H1 (cell line): ENCODE data around the gene ROPN1. TPM values are rescaled to one million over a fixed set of nuclear protein-coding genes. Genes with fewer than 3 reads are reported as not detected.

Experiments used
- JUN ChIP-seq: IDR thresholded peaks from 2 replicates; pipeline ENCODE4 v1.6.1; 2011; ENCODE audit warnings: low read depth, mild to moderate bottlenecking, improper control_type of control experiment, low read length
- polyA plus RNA-seq, 7 experiments: library from polyadenylated mRNA; depleted of rRNA in 3 of 7; stranded (reverse) in 5 of 7; unstranded in 2 of 7; fragments of >200 nt in 5 of 7; fragments of 200-250 nt in 2 of 7; gene quantifications; 1 replicate in 5 of 7; 2 replicates in 1 of 7; 4 replicates in 1 of 7; pipeline versions ENCODE4 v1.2.1 to v1.2.3, GENCODE V29; 2011 to 2013; ENCODE audit warnings: missing spikeins in 2 of 7, mixed read lengths in 2 of 7
- total RNA-seq: library from RNA; stranded (reverse); fragmentation: NEBNext Ultra II Directional; extraction: Animal tissue kit (Norgen Biotek cat#: 25700); gene quantifications from 2 replicates; pipeline ENCODE4 v1.2.1, GENCODE V29; 2021
- TF ChIP-seq, protein P1 (sequence below): fragments of 300-600 bp; sonication (generic); IDR thresholded peaks from 2 replicates; pipeline ENCODE4 v1.7.1; 2012; ENCODE audit warnings: low read length, moderate library complexity, mild to moderate bottlenecking, inconsistent platforms; ENCODE audit not compliant: insufficient replicate concordance
- TF ChIP-seq, protein P2 (sequence below): IDR thresholded peaks from 2 replicates; pipeline ENCODE4 v1.6.1; 2012; ENCODE audit warnings: inconsistent platforms

ROPN1 gene
- total and polyA plus RNA-seq, 2 of the 8 experiments (the other 6 are each of a cell fraction or from before 2014, with no cell fraction given), result 0.03 TPM; not detected in 1

DNA sequence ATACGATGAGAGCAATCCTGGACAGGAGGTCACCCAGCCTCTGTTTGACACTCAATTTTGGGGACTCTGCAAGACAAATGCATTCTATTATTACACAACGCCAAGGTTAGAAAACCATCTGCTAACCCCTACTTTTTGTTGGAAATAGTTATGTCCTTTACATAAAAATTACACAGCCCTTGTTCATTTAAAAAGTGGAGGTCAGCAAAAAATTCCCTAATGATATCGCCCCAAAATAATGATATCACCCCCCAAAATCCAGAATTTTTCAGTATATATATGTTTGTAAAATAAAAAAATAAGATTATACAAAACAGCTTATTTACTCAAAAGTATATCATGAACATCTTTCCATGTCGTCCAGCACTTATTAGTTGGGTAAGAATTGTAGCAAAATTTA lies 11.4 kb downstream of the ROPN1 start (continued):
- TF ChIP-seq, protein P1, sequence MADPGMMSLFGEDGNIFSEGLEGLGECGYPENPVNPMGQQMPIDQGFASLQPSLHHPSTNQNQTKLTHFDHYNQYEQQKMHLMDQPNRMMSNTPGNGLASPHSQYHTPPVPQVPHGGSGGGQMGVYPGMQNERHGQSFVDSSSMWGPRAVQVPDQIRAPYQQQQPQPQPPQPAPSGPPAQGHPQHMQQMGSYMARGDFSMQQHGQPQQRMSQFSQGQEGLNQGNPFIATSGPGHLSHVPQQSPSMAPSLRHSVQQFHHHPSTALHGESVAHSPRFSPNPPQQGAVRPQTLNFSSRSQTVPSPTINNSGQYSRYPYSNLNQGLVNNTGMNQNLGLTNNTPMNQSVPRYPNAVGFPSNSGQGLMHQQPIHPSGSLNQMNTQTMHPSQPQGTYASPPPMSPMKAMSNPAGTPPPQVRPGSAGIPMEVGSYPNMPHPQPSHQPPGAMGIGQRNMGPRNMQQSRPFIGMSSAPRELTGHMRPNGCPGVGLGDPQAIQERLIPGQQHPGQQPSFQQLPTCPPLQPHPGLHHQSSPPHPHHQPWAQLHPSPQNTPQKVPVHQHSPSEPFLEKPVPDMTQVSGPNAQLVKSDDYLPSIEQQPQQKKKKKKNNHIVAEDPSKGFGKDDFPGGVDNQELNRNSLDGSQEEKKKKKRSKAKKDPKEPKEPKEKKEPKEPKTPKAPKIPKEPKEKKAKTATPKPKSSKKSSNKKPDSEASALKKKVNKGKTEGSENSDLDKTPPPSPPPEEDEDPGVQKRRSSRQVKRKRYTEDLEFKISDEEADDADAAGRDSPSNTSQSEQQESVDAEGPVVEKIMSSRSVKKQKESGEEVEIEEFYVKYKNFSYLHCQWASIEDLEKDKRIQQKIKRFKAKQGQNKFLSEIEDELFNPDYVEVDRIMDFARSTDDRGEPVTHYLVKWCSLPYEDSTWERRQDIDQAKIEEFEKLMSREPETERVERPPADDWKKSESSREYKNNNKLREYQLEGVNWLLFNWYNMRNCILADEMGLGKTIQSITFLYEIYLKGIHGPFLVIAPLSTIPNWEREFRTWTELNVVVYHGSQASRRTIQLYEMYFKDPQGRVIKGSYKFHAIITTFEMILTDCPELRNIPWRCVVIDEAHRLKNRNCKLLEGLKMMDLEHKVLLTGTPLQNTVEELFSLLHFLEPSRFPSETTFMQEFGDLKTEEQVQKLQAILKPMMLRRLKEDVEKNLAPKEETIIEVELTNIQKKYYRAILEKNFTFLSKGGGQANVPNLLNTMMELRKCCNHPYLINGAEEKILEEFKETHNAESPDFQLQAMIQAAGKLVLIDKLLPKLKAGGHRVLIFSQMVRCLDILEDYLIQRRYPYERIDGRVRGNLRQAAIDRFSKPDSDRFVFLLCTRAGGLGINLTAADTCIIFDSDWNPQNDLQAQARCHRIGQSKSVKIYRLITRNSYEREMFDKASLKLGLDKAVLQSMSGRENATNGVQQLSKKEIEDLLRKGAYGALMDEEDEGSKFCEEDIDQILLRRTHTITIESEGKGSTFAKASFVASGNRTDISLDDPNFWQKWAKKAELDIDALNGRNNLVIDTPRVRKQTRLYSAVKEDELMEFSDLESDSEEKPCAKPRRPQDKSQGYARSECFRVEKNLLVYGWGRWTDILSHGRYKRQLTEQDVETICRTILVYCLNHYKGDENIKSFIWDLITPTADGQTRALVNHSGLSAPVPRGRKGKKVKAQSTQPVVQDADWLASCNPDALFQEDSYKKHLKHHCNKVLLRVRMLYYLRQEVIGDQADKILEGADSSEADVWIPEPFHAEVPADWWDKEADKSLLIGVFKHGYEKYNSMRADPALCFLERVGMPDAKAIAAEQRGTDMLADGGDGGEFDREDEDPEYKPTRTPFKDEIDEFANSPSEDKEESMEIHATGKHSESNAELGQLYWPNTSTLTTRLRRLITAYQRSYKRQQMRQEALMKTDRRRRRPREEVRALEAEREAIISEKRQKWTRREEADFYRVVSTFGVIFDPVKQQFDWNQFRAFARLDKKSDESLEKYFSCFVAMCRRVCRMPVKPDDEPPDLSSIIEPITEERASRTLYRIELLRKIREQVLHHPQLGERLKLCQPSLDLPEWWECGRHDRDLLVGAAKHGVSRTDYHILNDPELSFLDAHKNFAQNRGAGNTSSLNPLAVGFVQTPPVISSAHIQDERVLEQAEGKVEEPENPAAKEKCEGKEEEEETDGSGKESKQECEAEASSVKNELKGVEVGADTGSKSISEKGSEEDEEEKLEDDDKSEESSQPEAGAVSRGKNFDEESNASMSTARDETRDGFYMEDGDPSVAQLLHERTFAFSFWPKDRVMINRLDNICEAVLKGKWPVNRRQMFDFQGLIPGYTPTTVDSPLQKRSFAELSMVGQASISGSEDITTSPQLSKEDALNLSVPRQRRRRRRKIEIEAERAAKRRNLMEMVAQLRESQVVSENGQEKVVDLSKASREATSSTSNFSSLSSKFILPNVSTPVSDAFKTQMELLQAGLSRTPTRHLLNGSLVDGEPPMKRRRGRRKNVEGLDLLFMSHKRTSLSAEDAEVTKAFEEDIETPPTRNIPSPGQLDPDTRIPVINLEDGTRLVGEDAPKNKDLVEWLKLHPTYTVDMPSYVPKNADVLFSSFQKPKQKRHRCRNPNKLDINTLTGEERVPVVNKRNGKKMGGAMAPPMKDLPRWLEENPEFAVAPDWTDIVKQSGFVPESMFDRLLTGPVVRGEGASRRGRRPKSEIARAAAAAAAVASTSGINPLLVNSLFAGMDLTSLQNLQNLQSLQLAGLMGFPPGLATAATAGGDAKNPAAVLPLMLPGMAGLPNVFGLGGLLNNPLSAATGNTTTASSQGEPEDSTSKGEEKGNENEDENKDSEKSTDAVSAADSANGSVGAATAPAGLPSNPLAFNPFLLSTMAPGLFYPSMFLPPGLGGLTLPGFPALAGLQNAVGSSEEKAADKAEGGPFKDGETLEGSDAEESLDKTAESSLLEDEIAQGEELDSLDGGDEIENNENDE, result no peak
- TF ChIP-seq, protein P2, sequence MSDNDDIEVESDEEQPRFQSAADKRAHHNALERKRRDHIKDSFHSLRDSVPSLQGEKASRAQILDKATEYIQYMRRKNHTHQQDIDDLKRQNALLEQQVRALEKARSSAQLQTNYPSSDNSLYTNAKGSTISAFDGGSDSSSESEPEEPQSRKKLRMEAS, result no peak
- no peak for TF ChIP-seq JUN
